Psoas muscle (tissue), 8 donors: ENCODE measurements around the gene EIF3J. TPM values are rescaled to one million over a fixed set of nuclear protein-coding genes. Genes with fewer than 3 reads are reported as not detected.

Experiments
- ATAC-seq, 4 donors: fragments of 200-7000 bp; cut with Tn5 transposase; one replicate each; pipeline ENCODE4 v1.9.1; 2020; ENCODE audit warnings: moderate library complexity in 3 of 4, mild to moderate bottlenecking in 2 of 4
- DNase-seq, 2 donors: peaks; one replicate each; pipeline ENCODE4 v3.0.0-alpha.2; 2020
- H3K27ac ChIP-seq: fragments of 200-600 bp; one replicate; pipeline ENCODE4 v1.8.0; 2022
- H3K27me3 ChIP-seq, 3 donors: fragments of 200-600 bp in 1 of 3; one replicate each; pipeline versions ENCODE4 v1.6.1 to v1.8.0; 2013 to 2022; ENCODE audit warnings: low read length in 2 of 3, mild to moderate bottlenecking in 2 of 3, moderate library complexity in 1 of 3; ENCODE audit not compliant: insufficient read depth in 3 of 3
- H3K36me3 ChIP-seq, 2 donors: fragments of 200-600 bp in 1 of 2; one replicate each; pipeline versions ENCODE4 v1.6.1 to v1.8.0; 2013 to 2022; ENCODE audit warnings: low read depth in 1 of 2, mild to moderate bottlenecking in 1 of 2, moderate library complexity in 1 of 2; ENCODE audit not compliant: insufficient read depth in 1 of 2
- H3K4me1 ChIP-seq: fragments of 200-600 bp; one replicate; pipeline ENCODE4 v1.8.0; 2022
- H3K4me3 ChIP-seq: fragments of 200-600 bp; one replicate; pipeline ENCODE4 v1.8.0; 2022; ENCODE audit warnings: mild to moderate bottlenecking
- H3K9me3 ChIP-seq: fragments of 200-600 bp; one replicate; pipeline ENCODE4 v1.8.0; 2022
- CTCF ChIP-seq: fragments of 200-600 bp; IDR thresholded peaks from one replicate; pipeline ENCODE4 v1.8.0; 2022; ENCODE audit warnings: antibody characterized with exemption
- WGBS, 3 donors: extraction: QIAGEN DNeasy Blood & Tissue Kit; methylation state at CpG; one replicate each; pipeline versions ENCODE4 v1.1.6 to v1.1.7; 2013; 5-methylcytosine and 5-hydroxymethylcytosine counted together
- intact Hi-C, 2 donors: fragments of 100-400 bp; cut with DNase I; formaldehyde crosslinking; loops; one replicate each; pipeline versions ENCODE4 v1.11.0 to v1.14.2; 2022
- polyA plus RNA-seq, 3 donors: library from polyadenylated mRNA; stranded (reverse); fragments of 200-250 nt; gene quantifications; one replicate each; pipeline ENCODE4 v1.2.3, GENCODE V29; 2013
- total RNA-seq, 4 donors: library from RNA; stranded (reverse); fragmentation: NEBNext Ultra II Directional in 2 of 4; extraction: Animal tissue kit (Norgen Biotek cat#: 25700) in 2 of 4; gene quantifications; one replicate each; pipeline versions ENCODE4 v1.2.1 to v1.2.4, GENCODE V29; 2021 to 2023
- donor health status: healthy with polysubstance abuse.
- donor health status: DM: no; HTN: no; CAD: no; lungs with moderate emphysema.
- donor health status: Bipolar disorder and iron deficiency.
- donor health status: healthy.
- donor health status: DM: yes; HTN: yes; CAD: no.
- donor health status: DM: no; HTN: no; CAD: no.
- donor health status: DM: no; HTN: no; CAD: no.
- donor health status: DM: yes; HTN: yes; CAD: no.

Gene EIF3J
- total and polyA plus RNA-seq, 7 donors: 123 to 238 (median 213) TPM

DNA sequence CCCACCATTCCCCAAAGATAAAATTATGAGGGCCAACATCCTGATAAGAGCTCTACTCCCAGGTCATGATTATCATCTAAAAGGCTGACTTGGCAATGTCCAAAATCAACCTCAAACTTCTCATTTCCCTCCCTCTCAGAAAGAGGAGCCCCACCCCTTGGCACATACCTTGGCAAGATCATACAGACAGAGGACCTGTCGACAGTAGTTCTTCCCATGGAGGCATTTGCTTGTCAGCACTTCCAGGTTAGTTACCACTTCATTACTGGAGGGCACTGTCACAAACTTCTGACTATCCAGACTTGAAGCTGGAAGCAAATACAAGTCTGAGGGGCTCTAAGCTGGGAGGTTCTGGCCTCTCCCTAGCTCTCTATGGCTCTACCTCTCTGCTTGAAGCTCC lies 37.8 kb downstream of the EIF3J start:
- no peaks in the 10 kb centered on the region for H3K27me3 ChIP-seq
- WGBS, 3 donors: 34 to 38% (median 35%) methylated on average over 1 of the region's 1 CpG

GRCh38 chr15:44580105-44580504 lies 43.2 kb downstream of the EIF3J start:
- no peaks in the 10 kb centered on the region for H3K4me1 ChIP-seq
- H3K36me3 ChIP-seq: peaks cover 8 to 54% of the 10 kb centered on the region in 2 donors
- H3K4me3 ChIP-seq: no peak overlapping the region
- no peaks in the 10 kb centered on the region for H3K9me3 ChIP-seq
- DNase-seq: no peak
- TF ChIP-seq CTCF: no peak
- no peaks in the 10 kb centered on the region for H3K27me3 ChIP-seq
- no peak overlapping the region for H3K27ac ChIP-seq
- no peak for ATAC-seq
- intact Hi-C loops: no loop called here
- WGBS, 3 donors: 91 to 93% (median 91%) methylated on average over 2 of the region's 2 CpGs

More for the DNA sequence above, 37.8 kb downstream of the EIF3J start:
- Histone ChIP-seq H3K27ac (no peak overlapping the region), H3K9me3 (no peaks in the 10 kb centered on the region), H3K4me1 (no peaks in the 10 kb centered on the region), H3K4me3 (no peak overlapping the region), H3K36me3 (peaks cover 0 to 41% of the 10 kb centered on the region in 2 donors)
- intact Hi-C loops: no loop called here
- no peak for ATAC-seq
- TF ChIP-seq CTCF: no peak
- DNase-seq: no peak

DNA sequence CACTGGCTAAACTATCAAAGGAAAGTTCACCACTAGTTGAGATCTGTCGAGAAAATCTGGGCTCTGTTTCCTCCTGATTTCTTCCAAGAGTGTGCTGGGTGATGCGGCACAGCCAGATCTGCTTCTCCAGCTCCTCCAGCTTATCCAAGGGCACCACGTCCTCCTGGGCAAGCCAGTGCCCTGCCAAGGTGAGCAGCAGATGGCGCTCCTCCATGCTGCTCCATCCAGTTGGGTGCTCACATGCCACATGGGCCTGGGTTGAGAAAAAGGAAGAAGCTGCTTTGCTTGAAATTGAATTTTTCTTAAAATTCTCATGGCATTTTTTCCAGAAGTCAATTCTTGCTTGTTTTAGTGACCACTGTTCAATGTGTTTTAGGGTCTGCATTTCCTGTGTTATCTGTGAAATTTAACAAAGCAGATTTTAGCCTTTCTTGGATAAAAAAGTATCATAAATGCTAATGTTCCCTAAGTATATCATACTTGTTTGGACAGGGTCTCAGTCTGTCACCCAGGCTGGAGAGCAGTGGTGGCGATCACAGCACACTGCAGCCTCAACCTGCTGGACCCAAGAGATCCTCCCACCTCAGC lies 47.3 kb downstream of the EIF3J start:
- Histone ChIP-seq H3K36me3 (peaks cover 10 to 93% of the 10 kb centered on the region in 2 donors), H3K27me3 (no peaks in the 10 kb centered on the region), H3K9me3 (no peaks in the 10 kb centered on the region), H3K27ac (no peak overlapping the region), H3K4me1 (no peaks in the 10 kb centered on the region), H3K4me3 (no peak overlapping the region)
- ATAC-seq (peak in 3 of 4 donors; percentile 45 to 67 (median 49)), DNase-seq (no peak)
- peak; percentile 22 for TF ChIP-seq CTCF
- 79 to 87% (median 87%) methylated on average over 5 of the region's 5 CpGs for WGBS, 3 donors
- intact Hi-C loops: no loop called here

GRCh38 chr15:44585633-44586032 lies 48.7 kb downstream of the EIF3J start:
- H3K4me3 ChIP-seq: no peak overlapping the region
- ATAC-seq (no peak), DNase-seq (no peak)
- H3K4me1 ChIP-seq: no peaks in the 10 kb centered on the region
- no peaks in the 10 kb centered on the region for H3K27me3 ChIP-seq
- 90 to 98% (median 97%) methylated on average over 2 of the region's 2 CpGs for WGBS, 3 donors
- H3K27ac ChIP-seq: no peak overlapping the region
- no peak for TF ChIP-seq CTCF
- H3K9me3 ChIP-seq: no peaks in the 10 kb centered on the region
- intact Hi-C loops: no loop called here
- H3K36me3 ChIP-seq: peaks cover 15 to 93% of the 10 kb centered on the region in 2 donors

DNA sequence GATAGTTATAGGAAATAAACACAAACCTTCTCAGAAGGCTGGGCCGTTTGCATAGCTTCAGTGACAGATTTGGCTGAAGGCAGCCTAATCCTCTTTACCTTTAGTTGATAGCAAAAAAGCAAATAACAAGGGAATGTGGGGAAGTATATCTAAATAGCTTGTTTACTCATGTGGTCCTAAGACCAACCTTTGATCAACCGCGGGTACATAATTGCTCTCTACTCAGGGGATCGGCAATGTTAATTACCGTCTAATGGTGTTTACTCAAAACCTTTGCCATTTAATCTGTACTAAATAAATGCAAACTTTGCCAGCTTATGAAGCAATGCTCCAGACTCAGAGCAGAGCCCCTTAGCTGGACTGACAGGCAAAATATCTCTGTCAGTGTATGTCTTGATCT lies 51.6 kb downstream of the EIF3J start:
- Histone ChIP-seq H3K36me3 (peaks cover 12 to 100% of the 10 kb centered on the region in 2 donors), H3K4me3 (no peak overlapping the region), H3K4me1 (no peaks in the 10 kb centered on the region), H3K9me3 (no peaks in the 10 kb centered on the region), H3K27me3 (no peaks in the 10 kb centered on the region), H3K27ac (no peak overlapping the region)
- no peak for TF ChIP-seq CTCF
- intact Hi-C loops: no loop called here
- ATAC-seq (no peak), DNase-seq (no peak)
- 87 to 93% (median 91%) methylated on average over 5 of the region's 5 CpGs for WGBS, 3 donors
